ENCODE results near the gene CD44.

CD44 gene

DNA sequence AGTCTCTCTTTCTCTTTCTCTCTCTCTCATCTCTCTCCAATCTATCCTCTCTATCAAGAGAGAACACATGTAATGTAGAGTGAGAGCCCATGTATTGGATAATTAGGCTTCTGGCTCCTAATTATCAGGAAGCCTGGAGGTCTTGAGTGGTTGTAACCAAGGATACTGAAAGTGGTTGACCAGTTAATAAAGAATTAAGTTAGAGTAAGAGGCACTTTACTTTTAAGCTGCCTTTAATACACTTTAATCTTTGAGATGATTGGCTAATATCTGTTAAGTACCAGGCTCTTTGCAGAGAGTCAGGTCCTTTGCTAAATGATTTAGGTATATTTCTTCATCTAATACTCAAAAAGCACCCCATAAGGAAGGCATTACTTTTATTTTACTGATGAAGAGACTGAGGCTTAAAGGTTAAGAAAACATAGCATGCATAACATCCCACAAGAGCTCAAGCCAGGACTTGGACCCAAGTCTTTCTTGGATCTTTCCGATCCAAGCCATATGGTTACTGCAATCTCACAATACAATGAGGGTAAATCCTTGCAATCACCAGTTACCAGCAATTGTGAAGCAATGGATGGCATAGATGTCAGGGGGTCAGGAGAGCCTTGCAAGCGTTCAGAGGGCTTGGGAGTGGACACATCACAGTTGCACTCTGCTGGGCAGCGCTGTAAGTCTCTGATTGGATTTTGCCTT lies 22.1 kb downstream of the CD44 start:
- in situ Hi-C loops (cut with MboI; ENCODE audit: low pct_unique_long_range_greater_than_20kb, low sequenced_read_pairs, unreplicated experiment): no loop called here
- TF ChIP-seq, protein P1, sequence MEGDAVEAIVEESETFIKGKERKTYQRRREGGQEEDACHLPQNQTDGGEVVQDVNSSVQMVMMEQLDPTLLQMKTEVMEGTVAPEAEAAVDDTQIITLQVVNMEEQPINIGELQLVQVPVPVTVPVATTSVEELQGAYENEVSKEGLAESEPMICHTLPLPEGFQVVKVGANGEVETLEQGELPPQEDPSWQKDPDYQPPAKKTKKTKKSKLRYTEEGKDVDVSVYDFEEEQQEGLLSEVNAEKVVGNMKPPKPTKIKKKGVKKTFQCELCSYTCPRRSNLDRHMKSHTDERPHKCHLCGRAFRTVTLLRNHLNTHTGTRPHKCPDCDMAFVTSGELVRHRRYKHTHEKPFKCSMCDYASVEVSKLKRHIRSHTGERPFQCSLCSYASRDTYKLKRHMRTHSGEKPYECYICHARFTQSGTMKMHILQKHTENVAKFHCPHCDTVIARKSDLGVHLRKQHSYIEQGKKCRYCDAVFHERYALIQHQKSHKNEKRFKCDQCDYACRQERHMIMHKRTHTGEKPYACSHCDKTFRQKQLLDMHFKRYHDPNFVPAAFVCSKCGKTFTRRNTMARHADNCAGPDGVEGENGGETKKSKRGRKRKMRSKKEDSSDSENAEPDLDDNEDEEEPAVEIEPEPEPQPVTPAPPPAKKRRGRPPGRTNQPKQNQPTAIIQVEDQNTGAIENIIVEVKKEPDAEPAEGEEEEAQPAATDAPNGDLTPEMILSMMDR (IDR thresholded peaks at IDR 0.05; ENCODE audit: extremely low read depth, insufficient read depth, missing control alignments): no peak

DNA sequence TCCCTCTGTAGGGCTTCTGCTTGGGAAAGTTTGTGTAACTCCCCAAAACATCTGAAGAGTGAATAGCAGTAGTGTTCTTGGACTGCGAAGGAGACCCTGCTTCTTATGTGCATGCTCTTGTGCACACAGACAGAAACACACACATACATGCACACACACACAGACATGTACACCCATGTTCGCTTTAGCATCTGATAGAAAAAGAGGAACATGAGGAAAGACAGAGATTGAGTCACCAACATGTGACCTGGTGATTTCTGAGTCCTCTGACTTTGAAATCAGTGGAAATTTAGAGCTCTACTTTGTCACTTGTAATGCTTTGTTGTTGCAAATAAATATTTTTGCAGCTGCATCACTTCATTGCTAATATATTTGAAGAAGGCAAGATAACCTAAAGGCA lies 23.8 kb downstream of the CD44 start:
- TF ChIP-seq, protein P1 (IDR thresholded peaks at IDR 0.05; ENCODE audit: extremely low read depth, insufficient read depth, missing control alignments): no peak
- in situ Hi-C loops (cut with MboI; ENCODE audit: low pct_unique_long_range_greater_than_20kb, low sequenced_read_pairs, unreplicated experiment): no loop called here
- DNase-seq (ENCODE audit: low spot score): no peak

More for the DNA sequence above, 22.1 kb downstream of the CD44 start:
- no peak for DNase-seq (ENCODE audit: low spot score)

DNA sequence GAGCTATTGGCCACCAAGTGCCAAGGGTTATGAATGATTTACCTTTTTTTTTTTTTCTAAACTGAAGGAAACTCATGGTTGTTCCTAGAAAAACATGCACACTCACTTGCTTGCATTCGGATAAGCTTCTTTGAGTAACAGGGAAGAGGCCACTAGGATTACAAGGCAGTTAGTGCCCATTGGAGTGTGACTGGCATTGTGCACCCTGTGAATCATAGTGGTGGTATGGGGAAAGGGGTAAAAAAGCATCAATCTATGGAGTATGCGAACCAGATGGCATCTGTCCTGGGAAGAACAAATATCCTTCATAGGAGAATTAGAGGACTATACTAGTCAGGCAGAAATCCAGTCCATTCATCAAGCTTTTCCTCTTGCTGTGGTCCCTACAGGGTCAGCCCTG lies 24.2 kb downstream of the CD44 start:
- no peak for DNase-seq (ENCODE audit: low spot score)
- TF ChIP-seq, protein P1 (IDR thresholded peaks at IDR 0.05; ENCODE audit: extremely low read depth, insufficient read depth, missing control alignments): no peak
- in situ Hi-C loops (cut with MboI; ENCODE audit: low pct_unique_long_range_greater_than_20kb, low sequenced_read_pairs, unreplicated experiment): no loop called here

DNA sequence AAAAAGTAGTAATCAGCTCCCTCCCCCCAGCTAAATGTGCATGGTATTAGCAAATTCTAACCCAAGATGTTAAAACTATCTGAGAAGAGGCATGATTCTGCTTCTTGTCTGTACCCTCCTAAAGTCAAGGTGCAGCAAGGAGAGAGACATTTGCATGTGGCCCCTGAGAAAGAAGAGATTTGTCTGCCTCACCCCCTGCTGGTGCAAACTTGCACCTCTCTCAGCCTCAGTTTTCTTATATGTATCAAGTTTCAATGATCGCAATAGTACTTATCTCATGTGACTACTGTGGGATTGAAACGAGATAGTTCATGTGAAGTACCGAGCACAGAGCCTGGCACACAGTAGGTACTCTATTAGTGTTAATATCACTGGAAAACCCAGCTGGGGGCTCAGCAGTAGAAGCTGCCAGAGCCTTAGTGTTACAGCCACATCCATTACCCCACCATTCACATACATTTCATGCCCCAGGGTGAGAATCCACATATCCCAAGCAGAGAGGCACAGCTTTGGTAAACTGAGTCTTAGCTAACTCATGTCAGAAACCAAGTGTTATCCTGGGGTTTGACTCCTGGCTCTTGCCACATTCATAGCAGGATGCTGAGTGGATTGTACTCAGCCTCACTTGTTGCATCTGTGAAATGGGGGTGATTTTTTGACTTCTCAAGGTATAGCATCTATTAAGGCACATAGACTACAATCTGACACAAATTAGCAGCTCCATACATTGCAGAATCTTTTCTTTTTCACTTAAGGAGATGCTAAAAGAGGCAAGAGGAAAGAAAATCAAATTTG lies 24.9 kb downstream of the CD44 start:
- DNase-seq (ENCODE audit: low spot score): no peak
- TF ChIP-seq, protein P1 (IDR thresholded peaks at IDR 0.05; ENCODE audit: extremely low read depth, insufficient read depth, missing control alignments): peak; percentile 56
- in situ Hi-C loops (cut with MboI; ENCODE audit: low pct_unique_long_range_greater_than_20kb, low sequenced_read_pairs, unreplicated experiment): no loop called here

DNA sequence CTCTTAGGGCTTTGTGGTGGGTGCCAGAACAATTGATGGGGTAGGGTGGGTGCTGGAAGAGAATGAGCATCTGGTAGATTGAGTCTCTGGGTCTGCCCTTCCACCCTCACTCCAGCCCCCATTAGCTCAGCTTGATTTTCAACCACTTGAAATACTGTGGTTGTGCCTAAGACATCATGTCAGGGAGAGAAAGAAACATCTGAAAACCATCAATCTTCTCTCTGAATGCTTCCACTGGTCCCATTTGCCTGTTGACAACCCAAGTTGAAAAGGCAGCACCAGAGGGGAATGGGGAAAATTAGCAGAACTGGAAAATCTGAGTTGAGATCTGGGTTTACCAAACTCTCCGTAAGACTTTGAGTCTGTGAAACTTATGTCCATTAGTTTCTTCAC lies 26.1 kb downstream of the CD44 start:
- DNase-seq (ENCODE audit: low spot score): no peak
- in situ Hi-C loops (cut with MboI; ENCODE audit: low pct_unique_long_range_greater_than_20kb, low sequenced_read_pairs, unreplicated experiment): no loop called here

More for the DNA sequence above, 26.1 kb downstream of the CD44 start:
- TF ChIP-seq, protein P1 (IDR thresholded peaks at IDR 0.05; ENCODE audit: extremely low read depth, insufficient read depth, missing control alignments): no peak
